ENCODE data around the gene BTBD16. TPM values are rescaled to one million over a fixed set of nuclear protein-coding genes. Genes with fewer than 3 reads are reported as not detected.

Gene BTBD16
- total RNA-seq, 1 experiment from 2014 or later = 0.35 TPM

- Mint-ChIP-seq H3K36me3 (ENCODE audit: insufficient read depth, unreplicated experiment) (no peaks in the 10 kb centered on the region), H3K4me3 (ENCODE audit: low read depth, unreplicated experiment) (no peak overlapping the region), H3K27ac (ENCODE audit: unreplicated experiment) (peak overlapping the region; percentile 39), H3K4me1 (ENCODE audit: low read depth, unreplicated experiment) (peaks cover 9% of the 10 kb centered on the region), H3K27me3 (ENCODE audit: unreplicated experiment) (no peaks in the 10 kb centered on the region), H3K9me3 (ENCODE audit: low read depth, unreplicated experiment) (no peaks in the 10 kb centered on the region)
- DNase-seq = peak; percentile 34
- intact Hi-C loops (cut with micrococcal nuclease; ENCODE audit: unreplicated experiment) = no loop called here
- no peak for TF ChIP-seq CTCF (IDR thresholded peaks at IDR 0.05; ENCODE audit: unreplicated experiment)
- CTCF ChIA-PET = interaction anchor here (0.5 kb wide), 1 partner anchor 75 kb away, joined by 4 read pairs; no protein-coding TSS in a partner anchor
- no TSS peak for BruUV-seq (replicated peaks)
These were observed 67.7 kb downstream of the BTBD16 start for GRCh38 chr10:122338609-122339441.

GRCh38 chr10:122341141-122341810 lies 70.2 kb downstream of the BTBD16 start:
- no TSS peak for BruUV-seq (replicated peaks)
- intact Hi-C loops (cut with micrococcal nuclease; ENCODE audit: unreplicated experiment) = loop anchor here (5.0 kb wide), 1 partner anchor 36 kb away; no protein-coding TSS in a partner anchor
- H3K27me3 Mint-ChIP-seq (ENCODE audit: unreplicated experiment) = no peaks in the 10 kb centered on the region
- H3K4me3 Mint-ChIP-seq (ENCODE audit: low read depth, unreplicated experiment) = no peak overlapping the region
- TF ChIP-seq CTCF (IDR thresholded peaks at IDR 0.05; ENCODE audit: unreplicated experiment) = no peak
- peaks cover 5% of the 10 kb centered on the region for H3K36me3 Mint-ChIP-seq (ENCODE audit: insufficient read depth, unreplicated experiment)
- H3K9me3 Mint-ChIP-seq (ENCODE audit: low read depth, unreplicated experiment) = no peaks in the 10 kb centered on the region
- DNase-seq = no peak
- peaks cover 19% of the 10 kb centered on the region for H3K4me1 Mint-ChIP-seq (ENCODE audit: low read depth, unreplicated experiment)
- no peak overlapping the region for H3K27ac Mint-ChIP-seq (ENCODE audit: unreplicated experiment)
- CTCF ChIA-PET = interaction anchor here (0.6 kb wide), 1 partner anchor 362 kb away, joined by 3 read pairs; no protein-coding TSS in a partner anchor

- no peak overlapping the region for H3K27ac Mint-ChIP-seq (ENCODE audit: unreplicated experiment)
- H3K36me3 Mint-ChIP-seq (ENCODE audit: insufficient read depth, unreplicated experiment) = peaks cover 5% of the 10 kb centered on the region
- H3K4me3 Mint-ChIP-seq (ENCODE audit: low read depth, unreplicated experiment) = no peak overlapping the region
- H3K4me1 Mint-ChIP-seq (ENCODE audit: low read depth, unreplicated experiment) = peaks cover 19% of the 10 kb centered on the region
- DNase-seq = peak; percentile 51
- peaks cover 2% of the 10 kb centered on the region for H3K9me3 Mint-ChIP-seq (ENCODE audit: low read depth, unreplicated experiment)
- H3K27me3 Mint-ChIP-seq (ENCODE audit: unreplicated experiment) = no peaks in the 10 kb centered on the region
- intact Hi-C loops (cut with micrococcal nuclease; ENCODE audit: unreplicated experiment) = loop anchor here (1.0 to 5.0 kb wide), 2 partner anchors 35 to 93 kb away; no protein-coding TSS in a partner anchor
- no TSS peak for BruUV-seq (replicated peaks)
- peak; percentile 41 for TF ChIP-seq CTCF (IDR thresholded peaks at IDR 0.05; ENCODE audit: unreplicated experiment)
- CTCF ChIA-PET = interaction anchor here (0.7 to 1.1 kb wide), 4 partner anchors 32 to 93 kb away, joined by 3 to 4 read pairs (median 4); partner anchors contain the start of gene PLEKHA1
These were observed 71.4 kb downstream of the BTBD16 start for GRCh38 chr10:122342293-122343134.

Data from Calu3 (cell line).